Panc1 (cell line): ENCODE data around the gene CMIP.

Experiments used
- POLR2AphosphoS5 ChIP-seq: IDR thresholded peaks from 2 replicates; pipeline ENCODE4 v1.6.1; 2012; ENCODE audit warnings: mild to moderate bottlenecking, low read depth, low read length, moderate library complexity
- TCF7L2 ChIP-seq: IDR thresholded peaks from 2 replicates; pipeline ENCODE4 v1.6.1; 2011; ENCODE audit warnings: mild to moderate bottlenecking, low read depth, low read length, inconsistent platforms
- TF ChIP-seq, protein P1 (sequence below): fragments of 450-650 bp; IDR thresholded peaks from 2 replicates; pipeline ENCODE4 v1.5.1; 2017; ENCODE audit warnings: mild to moderate bottlenecking
- TF ChIP-seq, protein P2 (sequence below), 2 experiments: IDR thresholded peaks; 2 replicates each; pipeline ENCODE4 v1.6.1; 2011 to 2012; ENCODE audit warnings: low read depth in 2 of 2, control low read depth in 1 of 2, low read length in 1 of 2, mild to moderate bottlenecking in 1 of 2, moderate library complexity in 1 of 2; ENCODE audit not compliant: insufficient read depth in 1 of 2

DNA sequence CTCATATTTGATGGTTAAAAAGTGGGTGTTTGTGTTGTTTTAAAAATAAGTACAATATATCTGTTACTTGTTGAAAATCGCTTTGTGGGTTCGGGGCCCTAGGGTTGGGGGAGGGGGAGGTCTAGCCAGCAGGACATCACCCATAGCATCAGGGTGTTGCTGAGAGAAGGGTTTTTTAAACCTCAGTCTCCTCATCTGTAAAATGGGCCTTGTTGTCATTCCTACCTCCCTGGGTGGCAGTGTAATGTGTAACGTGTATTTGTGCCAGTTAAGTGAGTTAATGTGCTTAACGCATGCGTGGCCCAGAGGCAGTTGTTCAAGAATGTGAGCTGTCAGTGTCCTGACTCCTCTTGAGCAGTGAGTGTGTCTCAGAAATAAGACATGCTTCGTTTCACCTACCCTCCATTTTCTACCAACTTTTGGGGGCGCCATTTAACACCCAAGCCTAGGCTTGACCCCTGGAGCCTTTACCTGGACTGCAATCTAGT is 129.0 kb downstream of the CMIP start:
- TF ChIP-seq, protein P1, sequence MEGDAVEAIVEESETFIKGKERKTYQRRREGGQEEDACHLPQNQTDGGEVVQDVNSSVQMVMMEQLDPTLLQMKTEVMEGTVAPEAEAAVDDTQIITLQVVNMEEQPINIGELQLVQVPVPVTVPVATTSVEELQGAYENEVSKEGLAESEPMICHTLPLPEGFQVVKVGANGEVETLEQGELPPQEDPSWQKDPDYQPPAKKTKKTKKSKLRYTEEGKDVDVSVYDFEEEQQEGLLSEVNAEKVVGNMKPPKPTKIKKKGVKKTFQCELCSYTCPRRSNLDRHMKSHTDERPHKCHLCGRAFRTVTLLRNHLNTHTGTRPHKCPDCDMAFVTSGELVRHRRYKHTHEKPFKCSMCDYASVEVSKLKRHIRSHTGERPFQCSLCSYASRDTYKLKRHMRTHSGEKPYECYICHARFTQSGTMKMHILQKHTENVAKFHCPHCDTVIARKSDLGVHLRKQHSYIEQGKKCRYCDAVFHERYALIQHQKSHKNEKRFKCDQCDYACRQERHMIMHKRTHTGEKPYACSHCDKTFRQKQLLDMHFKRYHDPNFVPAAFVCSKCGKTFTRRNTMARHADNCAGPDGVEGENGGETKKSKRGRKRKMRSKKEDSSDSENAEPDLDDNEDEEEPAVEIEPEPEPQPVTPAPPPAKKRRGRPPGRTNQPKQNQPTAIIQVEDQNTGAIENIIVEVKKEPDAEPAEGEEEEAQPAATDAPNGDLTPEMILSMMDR, result no peak
- TF ChIP-seq POLR2AphosphoS5 (no peak), TCF7L2 (no peak)
- TF ChIP-seq, protein P2, sequence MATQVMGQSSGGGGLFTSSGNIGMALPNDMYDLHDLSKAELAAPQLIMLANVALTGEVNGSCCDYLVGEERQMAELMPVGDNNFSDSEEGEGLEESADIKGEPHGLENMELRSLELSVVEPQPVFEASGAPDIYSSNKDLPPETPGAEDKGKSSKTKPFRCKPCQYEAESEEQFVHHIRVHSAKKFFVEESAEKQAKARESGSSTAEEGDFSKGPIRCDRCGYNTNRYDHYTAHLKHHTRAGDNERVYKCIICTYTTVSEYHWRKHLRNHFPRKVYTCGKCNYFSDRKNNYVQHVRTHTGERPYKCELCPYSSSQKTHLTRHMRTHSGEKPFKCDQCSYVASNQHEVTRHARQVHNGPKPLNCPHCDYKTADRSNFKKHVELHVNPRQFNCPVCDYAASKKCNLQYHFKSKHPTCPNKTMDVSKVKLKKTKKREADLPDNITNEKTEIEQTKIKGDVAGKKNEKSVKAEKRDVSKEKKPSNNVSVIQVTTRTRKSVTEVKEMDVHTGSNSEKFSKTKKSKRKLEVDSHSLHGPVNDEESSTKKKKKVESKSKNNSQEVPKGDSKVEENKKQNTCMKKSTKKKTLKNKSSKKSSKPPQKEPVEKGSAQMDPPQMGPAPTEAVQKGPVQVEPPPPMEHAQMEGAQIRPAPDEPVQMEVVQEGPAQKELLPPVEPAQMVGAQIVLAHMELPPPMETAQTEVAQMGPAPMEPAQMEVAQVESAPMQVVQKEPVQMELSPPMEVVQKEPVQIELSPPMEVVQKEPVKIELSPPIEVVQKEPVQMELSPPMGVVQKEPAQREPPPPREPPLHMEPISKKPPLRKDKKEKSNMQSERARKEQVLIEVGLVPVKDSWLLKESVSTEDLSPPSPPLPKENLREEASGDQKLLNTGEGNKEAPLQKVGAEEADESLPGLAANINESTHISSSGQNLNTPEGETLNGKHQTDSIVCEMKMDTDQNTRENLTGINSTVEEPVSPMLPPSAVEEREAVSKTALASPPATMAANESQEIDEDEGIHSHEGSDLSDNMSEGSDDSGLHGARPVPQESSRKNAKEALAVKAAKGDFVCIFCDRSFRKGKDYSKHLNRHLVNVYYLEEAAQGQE (IDR thresholded peaks at IDR 0.05; ENCODE audit: insufficient read depth in 1 of 2, low read depth in 2 of 2, low read length in 1 of 2), result no peak
